Measurements from ENCODE around the gene B4GALNT3.

Gene B4GALNT3

DNA sequence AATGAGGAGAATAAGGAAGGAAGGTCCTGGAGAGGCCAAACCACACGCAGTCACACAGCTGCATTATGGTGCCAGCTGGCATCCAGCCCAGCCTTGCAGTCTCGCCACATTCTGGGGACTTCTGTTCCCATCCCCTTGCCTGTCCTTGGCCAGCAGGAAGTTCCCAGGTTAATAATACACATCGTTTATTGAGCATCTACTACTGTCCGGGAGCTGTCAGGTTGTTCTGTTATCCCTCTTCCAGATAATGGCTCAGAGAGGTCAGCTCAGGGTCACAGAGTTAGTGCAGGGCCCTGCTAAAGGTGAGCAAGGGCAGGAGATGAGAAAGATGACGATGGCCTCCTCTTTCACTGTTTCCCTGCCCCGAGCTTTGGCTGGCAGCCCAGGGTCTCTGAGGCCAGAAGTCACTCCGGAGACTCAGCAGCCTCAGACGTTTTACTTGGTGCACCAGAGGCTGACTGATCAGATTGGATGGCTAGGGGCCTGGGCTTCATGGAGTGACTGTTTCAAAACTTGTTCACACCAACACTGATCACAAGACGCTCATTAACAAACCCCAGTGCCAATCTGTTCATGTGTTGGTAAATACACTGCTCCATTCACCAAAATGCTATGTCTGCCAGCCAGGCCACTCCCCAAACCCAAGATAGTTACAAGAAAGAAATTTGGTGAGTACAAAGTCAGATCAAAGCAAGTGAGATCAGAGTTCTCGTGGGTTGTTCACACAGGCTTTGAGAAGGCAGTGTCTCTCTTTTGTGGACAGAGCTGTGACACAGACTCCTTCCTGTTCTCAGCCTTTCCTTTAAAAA lies 79.2 kb downstream of the B4GALNT3 start:
- no peak overlapping the region for H3K4me3 ChIP-seq (ENCODE audit: low read depth, low read length, poor library complexity, severe bottlenecking)
- H3K9me2 ChIP-seq (ENCODE audit: low read depth, low read length) = no peaks in the 10 kb centered on the region
- TF ChIP-seq, protein P1, sequence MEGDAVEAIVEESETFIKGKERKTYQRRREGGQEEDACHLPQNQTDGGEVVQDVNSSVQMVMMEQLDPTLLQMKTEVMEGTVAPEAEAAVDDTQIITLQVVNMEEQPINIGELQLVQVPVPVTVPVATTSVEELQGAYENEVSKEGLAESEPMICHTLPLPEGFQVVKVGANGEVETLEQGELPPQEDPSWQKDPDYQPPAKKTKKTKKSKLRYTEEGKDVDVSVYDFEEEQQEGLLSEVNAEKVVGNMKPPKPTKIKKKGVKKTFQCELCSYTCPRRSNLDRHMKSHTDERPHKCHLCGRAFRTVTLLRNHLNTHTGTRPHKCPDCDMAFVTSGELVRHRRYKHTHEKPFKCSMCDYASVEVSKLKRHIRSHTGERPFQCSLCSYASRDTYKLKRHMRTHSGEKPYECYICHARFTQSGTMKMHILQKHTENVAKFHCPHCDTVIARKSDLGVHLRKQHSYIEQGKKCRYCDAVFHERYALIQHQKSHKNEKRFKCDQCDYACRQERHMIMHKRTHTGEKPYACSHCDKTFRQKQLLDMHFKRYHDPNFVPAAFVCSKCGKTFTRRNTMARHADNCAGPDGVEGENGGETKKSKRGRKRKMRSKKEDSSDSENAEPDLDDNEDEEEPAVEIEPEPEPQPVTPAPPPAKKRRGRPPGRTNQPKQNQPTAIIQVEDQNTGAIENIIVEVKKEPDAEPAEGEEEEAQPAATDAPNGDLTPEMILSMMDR (IDR thresholded peaks at IDR 0.05; ENCODE audit: low read length) = no peak
- peaks cover 4% of the 10 kb centered on the region for H3K27me3 ChIP-seq (ENCODE audit: insufficient read depth, low read length)
- H3K79me2 ChIP-seq (ENCODE audit: insufficient read depth, low read length) = no peaks in the 10 kb centered on the region
- H3K27ac ChIP-seq (ENCODE audit: low read depth, low read length, poor library complexity, severe bottlenecking) = no peak overlapping the region
- H3K4me1 ChIP-seq (ENCODE audit: insufficient read depth, low read length, severe bottlenecking) = no peaks in the 10 kb centered on the region
- no peaks in the 10 kb centered on the region for H3K36me3 ChIP-seq (ENCODE audit: insufficient read depth, low read length)
- no peak overlapping the region for H3K9ac ChIP-seq (ENCODE audit: low read length)
- no peak overlapping the region for H2AFZ ChIP-seq (ENCODE audit: low read length)
- H4K20me1 ChIP-seq (ENCODE audit: insufficient read depth, low read length) = no peaks in the 10 kb centered on the region
- no peaks in the 10 kb centered on the region for H3F3A ChIP-seq (ENCODE audit: insufficient read depth, low read length)
- H3K9me3 ChIP-seq (ENCODE audit: low read length) = no peaks in the 10 kb centered on the region
- H3K4me2 ChIP-seq (ENCODE audit: low read length) = no peak overlapping the region

DNA sequence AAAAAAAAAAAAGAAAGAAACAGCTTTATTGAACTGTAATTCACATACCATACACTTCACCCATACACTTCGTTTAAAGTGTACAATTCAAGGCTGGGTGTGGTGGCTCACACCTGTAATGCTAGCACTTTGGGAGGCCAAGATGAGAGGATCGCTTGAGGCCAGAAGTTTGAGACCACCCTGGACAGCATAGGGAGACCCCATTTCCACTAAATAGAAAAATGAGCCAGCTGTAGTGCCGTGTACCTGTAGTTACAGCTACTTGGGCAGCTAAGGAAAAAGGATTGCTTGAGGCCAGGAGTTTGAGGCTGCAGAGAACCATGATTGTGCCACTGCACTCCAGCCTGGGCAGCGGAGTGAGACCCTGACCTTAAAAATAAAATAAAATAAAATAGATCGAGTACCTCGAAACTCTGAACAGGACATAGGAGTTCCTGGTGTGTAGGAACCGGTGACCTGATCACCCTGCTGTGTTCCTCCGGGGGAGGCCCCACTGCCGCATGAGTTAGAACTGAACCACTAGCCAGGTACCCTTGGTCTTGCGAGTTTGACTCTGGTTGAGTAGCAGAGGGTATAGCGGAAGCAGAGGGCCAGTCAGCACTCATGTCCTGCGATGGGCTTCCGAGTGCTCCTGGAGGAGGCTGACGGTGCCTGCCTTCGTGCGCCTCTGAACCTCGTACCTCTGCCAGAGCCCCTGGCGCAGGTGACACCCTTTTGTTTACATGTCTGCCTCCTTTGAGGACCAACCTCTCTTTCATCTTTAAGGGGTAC lies 80.0 kb downstream of the B4GALNT3 start:
- Histone ChIP-seq H3K27me3 (ENCODE audit: insufficient read depth, low read length) (peaks cover 7% of the 10 kb centered on the region), H3K9me3 (ENCODE audit: low read length) (no peaks in the 10 kb centered on the region), H3K27ac (ENCODE audit: low read depth, low read length, poor library complexity, severe bottlenecking) (no peak overlapping the region), H3K4me3 (ENCODE audit: low read depth, low read length, poor library complexity, severe bottlenecking) (no peak overlapping the region), H2AFZ (ENCODE audit: low read length) (no peak overlapping the region), H3K4me1 (ENCODE audit: insufficient read depth, low read length, severe bottlenecking) (no peaks in the 10 kb centered on the region), H4K20me1 (ENCODE audit: insufficient read depth, low read length) (no peaks in the 10 kb centered on the region), H3F3A (ENCODE audit: insufficient read depth, low read length) (no peaks in the 10 kb centered on the region), H3K36me3 (ENCODE audit: insufficient read depth, low read length) (no peaks in the 10 kb centered on the region), H3K4me2 (ENCODE audit: low read length) (no peak overlapping the region), H3K9me2 (ENCODE audit: low read depth, low read length) (no peaks in the 10 kb centered on the region), H3K79me2 (ENCODE audit: insufficient read depth, low read length) (no peaks in the 10 kb centered on the region), H3K9ac (ENCODE audit: low read length) (no peak overlapping the region)
- TF ChIP-seq, protein P1 (IDR thresholded peaks at IDR 0.05; ENCODE audit: low read length) = no peak
- TF ChIP-seq EZH2 (IDR thresholded peaks at IDR 0.05; ENCODE audit: borderline replicate concordance, low read length) = no peak

DNA sequence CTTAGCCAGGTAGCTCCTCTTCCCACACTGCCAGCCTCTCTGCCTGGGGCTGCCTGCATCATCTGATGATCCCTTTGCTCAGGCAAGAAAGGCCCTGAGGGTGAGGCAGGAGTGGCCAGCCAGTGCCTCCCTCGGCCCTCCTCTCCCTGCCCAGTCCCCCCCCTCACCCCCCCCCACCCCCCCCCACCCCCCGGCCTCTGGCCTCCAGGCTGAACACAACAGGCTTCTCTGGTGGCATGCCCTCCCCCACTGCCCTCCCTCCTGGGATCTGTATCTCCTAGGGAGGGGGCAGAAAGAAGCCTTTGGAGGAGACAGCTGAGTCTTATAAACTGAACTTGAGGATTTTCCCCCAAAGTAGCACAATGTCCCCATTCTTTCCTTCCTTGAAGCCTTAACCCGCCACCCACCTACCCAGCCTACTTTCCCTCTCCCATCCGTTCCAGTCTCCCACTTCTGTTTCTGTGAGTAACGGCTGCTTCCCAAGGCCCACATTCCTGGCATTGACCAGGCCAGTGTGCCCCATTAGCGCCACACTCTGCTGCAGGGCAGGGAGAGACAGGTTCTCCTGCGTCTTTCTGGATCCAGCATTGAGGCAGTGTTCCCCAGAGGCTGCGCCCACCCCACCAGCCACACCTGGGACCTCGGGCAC lies 82.1 kb downstream of the B4GALNT3 start:
- H3K4me3 ChIP-seq (ENCODE audit: low read depth, low read length, poor library complexity, severe bottlenecking) = no peak overlapping the region
- no peaks in the 10 kb centered on the region for H3K9me2 ChIP-seq (ENCODE audit: low read depth, low read length)
- H3K4me1 ChIP-seq (ENCODE audit: insufficient read depth, low read length, severe bottlenecking) = peaks cover 5% of the 10 kb centered on the region
- no peak overlapping the region for H3K4me2 ChIP-seq (ENCODE audit: low read length)
- H3K27ac ChIP-seq (ENCODE audit: low read depth, low read length, poor library complexity, severe bottlenecking) = no peak overlapping the region
- H3K79me2 ChIP-seq (ENCODE audit: insufficient read depth, low read length) = no peaks in the 10 kb centered on the region
- TF ChIP-seq, protein P1 (IDR thresholded peaks at IDR 0.05; ENCODE audit: low read length) = no peak
- TF ChIP-seq EZH2 (IDR thresholded peaks at IDR 0.05; ENCODE audit: borderline replicate concordance, low read length) = no peak
- no peaks in the 10 kb centered on the region for H3K36me3 ChIP-seq (ENCODE audit: insufficient read depth, low read length)
- H3K9ac ChIP-seq (ENCODE audit: low read length) = no peak overlapping the region
- no peaks in the 10 kb centered on the region for H3F3A ChIP-seq (ENCODE audit: insufficient read depth, low read length)
- H4K20me1 ChIP-seq (ENCODE audit: insufficient read depth, low read length) = no peaks in the 10 kb centered on the region
- H3K27me3 ChIP-seq (ENCODE audit: insufficient read depth, low read length) = peaks cover 7% of the 10 kb centered on the region
- no peaks in the 10 kb centered on the region for H3K9me3 ChIP-seq (ENCODE audit: low read length)
- H2AFZ ChIP-seq (ENCODE audit: low read length) = no peak overlapping the region

All from OCI-LY1 (cell line).